Measurements from ENCODE around the gene ROBO4.

DNA sequence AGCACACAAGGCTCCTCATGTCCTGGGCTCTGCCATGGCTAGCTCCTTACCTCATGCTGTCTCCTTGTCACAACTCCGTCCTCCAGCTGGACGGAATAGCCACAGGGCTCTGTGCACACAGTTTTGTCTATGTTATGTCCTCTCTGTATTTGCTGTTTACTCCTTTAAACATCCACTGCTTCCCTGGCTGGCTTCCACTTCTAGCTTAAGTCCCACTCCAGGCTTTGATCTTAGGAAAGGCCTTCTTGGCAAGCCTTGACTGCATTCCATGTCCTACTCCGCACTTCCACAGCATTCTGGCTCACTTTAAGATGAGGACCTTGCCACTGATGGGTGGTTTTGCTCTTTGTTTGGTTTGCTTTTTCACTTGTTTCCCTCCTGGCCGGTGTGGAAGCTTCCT lies 55.4 kb downstream of the ROBO4 start:
- TF ChIP-seq CTCF (IDR thresholded peaks at IDR 0.05; ENCODE audit: insufficient read depth, low read depth, low read length): no peak
- TF ChIP-seq EZH2 (IDR thresholded peaks at IDR 0.05; ENCODE audit: insufficient read depth, low read length): no peak
